IPS DF 4.7 (cell line): ENCODE measurements around the gene MUC12.
"Not testable (repeated sequence)": the region's sequence is repeated elsewhere in the genome, so short reads cannot be mapped to it uniquely, and the experiment has no call there.

ENCODE experiments used
- DNase-seq: peaks from one replicate; pipeline ENCODE4 v3.0.0-alpha.2; 2013; ENCODE audit warnings: low spot score; ENCODE audit errors: extremely low read depth

The MUC12 gene

DNA sequence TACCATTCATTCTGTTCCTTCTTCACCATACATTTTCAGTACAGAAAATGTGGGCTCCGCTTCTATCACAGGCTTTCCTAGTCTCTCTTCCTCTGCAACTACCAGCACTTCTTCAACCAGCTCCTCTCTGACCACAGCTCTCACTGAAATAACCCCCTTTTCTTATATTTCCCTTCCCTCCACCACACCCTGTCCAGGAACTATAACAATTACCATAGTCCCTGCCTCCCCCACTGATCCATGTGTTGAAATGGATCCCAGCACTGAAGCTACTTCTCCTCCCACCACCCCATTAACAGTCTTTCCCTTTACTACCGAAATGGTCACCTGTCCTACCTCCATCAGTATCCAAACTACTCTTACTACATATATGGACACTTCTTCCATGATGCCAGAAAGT, 9.5 kb upstream of the MUC12 start:
- no peak for DNase-seq

DNA sequence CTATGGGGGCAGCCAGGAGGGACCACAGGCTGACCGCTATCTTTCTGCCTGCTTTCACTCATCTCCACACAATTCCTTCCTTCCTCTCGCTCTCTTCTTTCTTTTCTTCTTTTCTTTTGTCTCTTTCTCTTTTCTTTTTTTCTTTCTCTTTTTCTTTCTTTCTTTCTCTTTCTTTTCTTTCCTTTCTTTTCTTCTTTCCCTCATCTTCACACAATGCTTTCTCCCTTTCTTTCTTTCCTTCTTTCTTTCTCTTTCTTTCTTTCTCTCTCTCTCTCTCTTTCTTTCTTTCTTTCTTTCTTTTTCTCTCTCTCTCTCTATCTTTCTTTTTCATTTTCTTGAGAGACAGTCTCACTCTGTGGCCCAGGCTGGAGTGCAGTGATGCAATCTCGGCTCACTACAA, 6.8 kb upstream of the MUC12 start:
- no peak for DNase-seq

DNA sequence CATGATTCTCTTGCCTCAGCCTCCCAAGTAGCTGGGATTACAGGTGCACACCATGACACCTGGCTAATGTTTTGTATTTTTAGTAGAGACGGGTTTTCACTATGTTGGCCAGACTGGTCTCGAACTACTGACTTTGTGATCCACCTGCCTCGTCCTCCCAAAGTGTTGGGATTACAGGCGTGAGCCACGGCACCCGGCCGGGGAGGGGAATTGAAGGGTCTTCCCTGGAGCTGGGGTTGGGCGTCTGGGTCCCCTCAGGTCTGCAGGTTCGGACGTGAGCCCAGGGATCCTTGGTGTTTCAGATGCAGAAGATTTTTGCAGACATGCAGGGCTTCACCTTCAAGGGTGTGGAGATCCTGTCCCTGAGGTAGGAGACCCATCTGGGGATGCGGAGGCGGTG, 6.0 kb upstream of the MUC12 start:
- DNase-seq, result no peak

DNA sequence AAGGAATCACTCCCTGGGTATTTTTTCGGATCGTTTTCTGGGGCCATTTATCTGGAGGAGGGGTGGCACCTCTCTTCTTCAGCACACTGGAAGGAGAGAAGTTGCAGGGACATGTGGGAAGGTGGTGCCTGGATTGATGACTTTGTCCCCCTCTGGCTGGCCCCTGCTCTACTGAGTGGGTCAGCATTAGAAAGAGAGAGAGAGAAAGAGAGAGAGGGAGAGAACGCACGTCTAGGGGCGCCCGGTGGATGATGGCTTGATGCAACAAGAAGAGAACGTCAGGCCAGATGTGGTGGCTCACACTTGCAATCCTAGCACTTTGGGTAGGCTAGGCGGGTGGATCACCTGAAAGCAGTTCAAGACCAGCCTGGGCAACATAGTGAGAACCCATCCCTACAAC, 5.5 kb upstream of the MUC12 start:
- DNase-seq, result no peak

DNA sequence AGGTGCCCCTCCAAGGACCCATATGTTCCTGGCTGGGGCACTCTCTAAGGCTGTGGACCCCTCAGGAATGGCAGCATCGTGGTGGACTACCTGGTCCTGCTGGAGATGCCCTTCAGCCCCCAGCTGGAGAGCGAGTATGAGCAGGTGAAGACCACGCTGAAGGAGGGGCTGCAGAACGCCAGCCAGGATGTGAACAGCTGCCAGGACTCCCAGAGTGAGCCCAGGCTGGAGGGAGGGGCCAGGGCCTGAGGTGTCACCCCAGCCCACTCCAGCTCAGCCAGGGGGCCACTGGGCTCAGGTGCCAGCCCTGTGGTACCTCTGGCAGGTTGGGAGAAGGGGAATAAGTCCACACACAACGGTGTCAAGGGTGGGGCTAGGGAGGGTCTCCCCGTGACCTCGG, 4.7 kb upstream of the MUC12 start:
- no peak for DNase-seq

DNA sequence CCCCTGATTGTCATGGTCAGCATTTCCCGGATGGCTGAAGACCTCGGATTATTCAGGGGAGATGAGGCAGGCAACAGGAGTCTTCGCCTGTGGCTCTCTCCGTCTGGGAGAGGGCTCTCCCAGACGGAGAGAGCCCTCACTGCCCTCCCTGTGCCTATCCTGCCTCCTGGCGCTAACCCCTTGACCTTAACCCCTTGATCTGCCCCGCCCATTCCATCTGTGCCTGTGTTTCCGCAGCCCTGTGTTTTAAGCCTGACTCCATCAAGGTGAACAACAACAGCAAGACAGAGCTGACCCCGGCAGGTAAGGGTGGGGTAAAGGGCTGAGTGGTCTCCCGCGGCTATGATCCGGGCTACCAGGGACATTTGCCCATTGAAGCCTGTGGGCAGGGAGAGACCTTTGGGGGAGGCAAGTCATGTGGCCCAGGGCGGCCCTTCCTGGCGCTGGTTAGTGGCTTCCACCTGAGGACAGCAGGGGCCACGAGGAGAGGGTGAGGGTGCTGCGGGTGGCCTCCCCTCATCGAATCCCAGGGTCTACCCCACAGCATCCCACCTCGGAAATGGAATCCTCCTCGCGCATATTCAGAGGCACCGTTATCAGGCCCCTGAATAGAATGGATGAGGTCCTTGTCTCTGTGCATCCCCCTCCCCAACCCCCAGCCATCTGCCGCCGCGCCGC, 4.2 kb upstream of the MUC12 start:
- DNase-seq, result no peak

DNA sequence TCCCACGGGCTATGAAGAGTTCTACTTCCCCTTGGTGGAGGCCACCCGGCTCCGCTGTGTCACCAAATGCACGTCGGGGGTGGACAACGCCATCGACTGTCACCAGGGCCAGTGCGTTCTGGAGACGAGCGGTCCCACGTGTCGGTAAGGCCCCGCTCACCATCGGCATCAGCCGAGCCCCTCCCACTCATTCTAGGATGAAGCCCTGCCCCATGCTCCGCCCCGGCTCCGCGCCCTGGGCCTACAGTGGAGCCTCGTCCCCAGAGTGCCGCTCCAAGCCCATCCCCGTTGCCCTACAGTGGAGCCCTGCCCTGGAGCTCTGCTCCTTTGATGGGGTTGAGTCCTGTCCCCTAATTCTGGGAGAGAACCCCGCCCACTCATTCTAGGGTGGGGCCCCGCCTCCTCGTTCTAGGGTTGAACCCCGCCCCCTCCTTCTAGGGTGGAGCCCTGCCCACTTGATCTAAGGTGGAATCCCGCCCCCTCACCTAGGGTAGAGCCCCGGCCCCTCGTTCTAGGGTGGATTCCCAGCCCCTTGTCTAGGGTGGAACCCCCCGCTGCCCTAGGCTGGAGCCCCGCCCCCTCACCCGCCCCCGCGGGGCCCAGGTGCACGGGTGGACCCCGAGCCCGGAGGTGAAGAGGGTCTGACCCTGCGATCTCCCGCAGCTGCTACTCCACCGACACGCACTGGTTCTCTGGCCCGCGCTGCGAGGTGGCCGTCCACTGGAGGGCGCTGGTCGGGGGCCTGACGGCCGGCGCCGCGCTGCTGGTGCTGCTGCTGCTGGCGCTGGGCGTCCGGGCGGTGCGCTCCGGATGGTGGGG, 3.4 kb upstream of the MUC12 start:
- DNase-seq, result peak; percentile 90

DNA sequence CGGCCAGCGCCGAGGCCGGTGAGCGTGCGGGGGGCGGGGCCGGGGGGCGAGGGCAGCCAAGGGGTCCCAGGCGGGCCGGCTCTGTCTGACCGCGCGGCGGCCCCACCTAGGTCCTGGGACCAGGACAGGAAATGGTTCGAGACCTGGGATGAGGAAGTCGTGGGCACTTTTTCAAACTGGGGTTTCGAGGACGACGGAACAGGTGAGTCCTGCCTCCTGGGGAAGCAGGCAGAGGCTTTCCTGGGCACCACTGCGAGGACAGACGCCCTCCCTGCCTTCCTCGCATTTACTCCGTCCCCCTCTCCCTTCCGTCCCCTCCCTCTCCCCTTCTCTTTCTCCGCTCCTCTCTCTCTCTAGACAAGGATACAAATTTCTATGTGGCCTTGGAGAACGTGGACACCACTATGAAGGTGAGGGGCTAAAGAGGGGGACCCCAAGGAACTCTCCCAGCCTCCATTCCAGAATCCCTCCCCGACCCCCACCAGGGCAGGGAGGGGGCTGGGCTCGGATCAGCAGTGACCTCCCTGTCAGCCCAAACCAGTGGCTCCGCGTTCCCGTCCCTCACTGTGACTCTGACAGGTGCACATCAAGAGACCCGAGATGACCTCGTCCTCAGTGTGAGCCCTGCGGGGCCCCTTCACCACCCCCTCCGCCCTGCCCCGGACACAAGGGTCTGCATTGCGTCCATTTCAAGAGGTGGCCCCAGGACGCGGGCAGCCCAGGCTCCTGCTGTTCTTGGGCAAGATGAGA, 2.6 kb upstream of the MUC12 start:
- DNase-seq, result no peak

DNA sequence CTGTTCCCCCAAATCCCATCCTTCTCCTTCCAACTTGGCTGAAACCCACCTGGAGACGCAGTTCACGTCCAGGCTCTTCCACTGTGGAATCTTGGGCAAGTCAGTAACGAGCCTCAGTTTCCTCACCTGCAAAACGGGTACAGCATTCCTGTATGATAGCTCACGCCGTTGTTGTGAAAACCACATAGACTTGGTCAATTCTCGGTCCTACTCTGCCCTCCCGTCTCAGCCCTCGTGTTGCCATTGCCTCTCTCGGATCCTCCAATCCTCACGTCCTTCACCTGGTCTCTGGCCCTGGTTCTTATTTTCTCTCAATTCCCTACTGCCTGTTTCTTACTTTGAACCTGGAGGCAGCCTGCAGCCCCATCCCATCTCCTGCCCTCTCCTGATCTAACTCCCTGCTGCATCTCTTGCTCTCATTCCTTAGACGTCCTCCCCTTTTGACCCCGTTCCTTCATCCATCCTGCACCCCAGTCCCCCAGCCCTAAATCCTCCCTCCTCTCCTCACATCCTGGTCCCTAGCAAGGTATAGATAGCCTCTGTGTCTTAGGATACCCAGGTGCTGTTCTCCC, 2.0 kb upstream of the MUC12 start:
- no peak for DNase-seq

DNA sequence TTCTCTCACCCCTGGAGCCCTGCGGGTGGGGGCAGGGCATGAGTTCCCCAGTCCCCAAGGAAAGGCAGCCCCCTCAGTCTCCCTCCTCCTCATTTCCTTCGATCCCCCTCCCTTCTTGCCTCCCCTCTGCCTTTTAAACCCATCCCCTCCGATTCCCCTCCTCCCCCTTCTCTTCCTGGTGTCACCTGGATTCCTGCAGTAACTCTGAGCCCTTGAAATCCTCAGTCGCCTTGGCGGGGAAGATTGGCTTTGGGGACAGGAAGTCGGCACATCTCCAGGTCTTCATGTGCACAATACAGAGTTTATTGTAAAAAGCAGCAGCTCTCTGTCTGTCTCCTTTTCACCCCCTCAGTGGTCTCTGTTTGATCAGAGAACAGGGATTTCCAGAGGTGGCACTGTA, 1.3 kb upstream of the MUC12 start:
- DNase-seq, result no peak

DNA sequence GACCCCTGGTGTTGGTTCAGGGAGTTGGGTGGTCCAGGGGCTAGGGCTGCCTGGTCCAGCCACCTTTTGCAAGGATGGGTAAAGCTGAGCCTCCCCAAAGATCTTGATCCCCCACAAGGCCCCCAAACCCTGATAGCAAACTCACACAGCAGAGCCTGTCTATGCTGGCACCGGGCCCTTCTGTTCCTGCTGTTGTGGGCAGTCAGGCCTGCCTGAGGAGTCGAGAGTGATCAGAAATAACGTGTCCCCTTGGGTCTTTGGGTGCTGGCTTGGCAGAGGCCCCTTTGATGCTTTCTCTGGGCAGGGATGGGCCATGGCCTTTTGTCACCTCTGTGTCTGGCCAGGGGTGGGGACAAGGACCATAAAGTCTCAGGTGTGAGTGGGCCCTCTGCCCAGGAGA, 715 bp upstream of the MUC12 start:
- no peak for DNase-seq

DNA sequence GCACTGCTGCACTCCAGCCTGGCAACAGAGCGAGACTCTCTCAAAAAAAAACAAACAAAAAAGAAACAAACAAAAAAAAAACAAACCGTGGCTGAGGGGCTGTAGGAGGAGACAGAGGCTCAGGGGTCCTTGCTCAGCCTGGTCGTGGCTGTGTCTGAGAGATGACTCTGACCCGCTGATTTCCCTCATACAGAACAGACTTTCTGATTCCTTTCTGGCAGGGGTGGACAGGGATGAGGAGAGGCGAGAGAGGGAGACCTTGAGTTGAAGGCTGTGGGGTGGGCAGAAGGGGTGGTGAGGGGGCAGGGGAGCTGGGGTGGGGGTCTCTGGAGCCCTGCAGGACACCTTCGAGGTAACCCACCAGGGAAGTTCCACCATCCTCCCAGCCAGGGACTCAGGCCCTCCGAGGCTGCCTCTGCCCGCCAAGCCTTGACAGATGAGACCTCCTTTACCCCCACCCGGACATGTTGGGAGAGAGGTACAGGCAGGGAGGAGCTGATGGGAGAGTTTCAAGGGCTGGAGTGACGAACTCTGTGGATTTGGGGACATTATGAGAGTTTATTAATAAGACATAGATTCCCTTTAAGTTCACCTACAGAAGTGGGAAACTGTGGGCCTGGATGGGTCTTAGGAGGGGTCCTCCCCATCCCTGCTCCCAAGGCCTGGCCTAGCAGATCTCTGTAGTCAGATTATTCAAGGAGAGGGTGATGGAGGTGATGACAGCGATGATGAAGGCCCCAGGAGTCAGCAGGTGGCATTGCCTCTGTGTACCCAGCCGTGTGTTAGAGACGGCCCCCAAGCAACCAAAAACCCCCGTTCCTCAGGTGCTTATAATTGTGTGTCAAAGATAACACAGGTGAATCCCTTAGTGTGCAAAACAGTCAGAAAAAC, 2.0 kb downstream of the MUC12 start:
- no peak for DNase-seq

DNA sequence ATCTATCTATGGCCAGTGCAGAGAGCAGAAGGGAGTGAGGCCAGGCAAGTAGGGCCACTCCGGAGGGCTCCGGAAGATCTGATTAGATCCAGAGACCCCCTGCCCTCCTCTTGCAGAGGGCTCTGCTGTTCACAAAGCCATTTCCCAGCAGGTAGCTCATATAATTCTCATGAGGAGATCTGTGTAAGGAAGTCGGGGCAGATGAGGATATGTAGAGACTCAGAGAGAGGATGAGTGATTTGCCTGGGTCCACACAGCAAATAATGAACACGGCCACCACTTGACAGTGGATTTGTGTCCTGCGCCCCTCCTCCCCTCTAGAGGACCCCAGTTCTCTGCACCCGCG, 2.6 kb downstream of the MUC12 start:
- DNase-seq, result no peak

DNA sequence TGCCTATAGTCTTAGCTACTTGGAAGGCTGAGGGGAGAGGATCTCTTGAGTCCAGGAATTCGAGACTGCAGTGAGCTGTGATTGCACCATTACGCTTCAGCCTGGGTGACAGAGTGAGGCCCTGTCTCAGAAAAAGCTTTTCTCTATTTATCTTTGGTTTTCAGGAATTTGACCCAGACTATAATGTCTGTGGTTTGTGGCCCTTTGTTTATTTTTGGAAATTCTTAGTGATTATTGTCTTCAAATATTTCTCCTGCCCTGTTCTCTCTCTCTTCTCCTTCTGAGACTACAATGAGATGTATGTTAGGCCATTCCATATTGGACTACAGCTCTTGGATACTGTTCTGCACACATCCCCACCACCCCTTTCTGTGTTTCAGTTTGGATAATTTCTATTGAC, 4.7 kb downstream of the MUC12 start:
- DNase-seq, result no peak

DNA sequence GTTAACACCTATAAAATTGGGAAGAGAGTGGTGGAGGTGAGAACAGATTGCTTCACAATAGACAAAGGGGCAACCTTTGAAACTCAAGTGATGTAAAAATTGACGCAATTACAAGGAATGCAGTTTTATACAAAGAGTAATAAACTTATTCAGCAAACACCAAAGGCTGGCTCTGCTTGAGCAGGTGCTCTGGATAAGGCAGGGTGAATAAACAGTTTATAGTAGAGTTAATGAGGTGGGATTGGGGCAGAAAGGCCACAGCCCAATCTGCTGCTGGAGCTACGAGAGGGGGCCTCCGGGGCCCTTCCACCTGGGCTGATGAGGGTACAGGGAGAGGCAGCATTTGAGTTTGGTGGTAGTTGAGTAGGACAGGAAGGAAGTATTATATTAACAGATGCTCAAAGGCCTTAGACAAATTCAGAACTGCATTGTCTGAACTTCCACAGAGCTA, 6.0 kb downstream of the MUC12 start:
- no peak for DNase-seq

DNA sequence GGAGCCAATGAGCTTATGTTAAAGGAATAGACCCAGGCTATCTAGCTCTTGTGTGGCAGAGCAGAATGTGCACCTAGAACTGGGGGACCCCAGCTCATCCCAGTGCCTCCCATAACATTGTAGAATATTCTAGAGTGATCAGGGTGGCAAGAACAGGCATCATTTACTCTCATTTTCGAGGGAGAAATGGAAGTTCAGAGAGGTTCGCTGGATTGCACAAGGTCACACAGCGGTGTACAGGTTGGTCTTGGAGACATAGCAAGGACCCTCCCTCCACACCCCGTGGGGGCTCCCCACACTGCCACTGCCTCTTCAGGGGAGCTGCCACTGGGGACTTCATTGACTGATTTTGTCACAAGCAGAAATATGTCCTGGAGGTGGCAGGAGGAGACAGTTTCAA, 8.9 kb downstream of the MUC12 start:
- no peak for DNase-seq

DNA sequence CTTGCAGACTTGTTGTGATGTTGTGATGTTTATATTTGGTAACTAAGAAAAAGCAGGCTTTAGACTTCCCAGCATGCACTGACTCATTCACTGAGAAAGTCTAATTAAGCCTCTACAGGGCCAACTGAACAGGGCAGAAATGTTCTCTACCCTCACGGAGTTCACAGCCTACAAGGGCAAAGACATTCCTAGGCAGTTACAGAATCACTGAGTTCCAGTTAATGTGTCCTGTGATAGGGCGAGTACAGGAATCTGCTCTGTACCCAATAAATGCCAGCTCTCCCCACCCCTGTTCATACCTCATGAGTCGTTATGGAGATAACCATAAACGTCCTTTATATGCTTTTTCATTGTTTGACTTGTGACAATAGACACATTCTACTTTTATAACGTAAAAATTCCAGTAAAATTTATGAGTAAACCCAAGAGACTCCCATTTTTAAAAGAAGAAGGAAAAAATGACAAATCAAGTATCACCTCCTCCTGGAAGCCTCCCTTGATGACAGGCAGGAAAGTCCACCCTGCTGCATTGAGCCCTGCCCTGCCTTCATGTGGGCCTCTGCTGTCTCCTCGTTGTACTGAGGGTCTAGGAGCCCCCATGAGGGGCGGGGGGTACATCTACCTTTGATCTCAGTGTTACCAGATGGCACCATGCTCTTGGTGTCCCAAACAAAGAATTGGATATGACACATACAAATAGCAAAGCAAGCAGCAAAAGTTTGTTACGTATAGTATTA, 14.3 kb downstream of the MUC12 start:
- no peak for DNase-seq

DNA sequence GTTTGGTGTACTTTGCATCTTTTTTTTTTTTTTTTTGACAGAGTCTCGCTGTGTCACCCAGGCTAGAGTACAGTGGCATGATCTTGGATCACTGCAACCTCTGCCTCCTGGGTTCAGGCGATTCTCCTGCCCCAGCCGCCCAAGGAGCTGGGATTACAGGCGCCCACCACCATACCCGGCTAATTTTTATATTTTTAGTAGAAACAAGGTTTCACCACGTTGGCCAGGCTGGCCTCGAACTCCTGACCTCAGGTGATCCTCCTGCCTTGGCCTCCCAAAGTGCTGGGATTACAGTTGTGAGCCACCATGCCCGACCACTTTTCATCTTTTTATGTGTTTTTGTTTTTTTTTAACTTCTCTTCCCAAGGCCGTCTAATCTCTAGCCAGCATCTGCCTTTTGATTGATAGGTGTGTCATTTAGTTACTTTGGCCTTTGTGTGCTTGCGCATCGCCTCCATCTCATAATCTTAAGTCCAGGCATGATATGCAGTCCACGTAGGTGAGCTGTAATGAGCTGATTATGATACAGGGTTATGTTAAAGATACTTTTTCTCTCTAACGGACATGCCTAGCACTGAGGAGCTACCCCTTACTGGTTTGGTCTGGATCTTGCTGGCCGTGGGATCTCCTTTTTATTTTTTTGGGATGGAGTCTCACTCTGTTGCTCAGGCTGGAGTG, 15.0 kb downstream of the MUC12 start:
- DNase-seq, result not testable (repeated sequence)

DNA sequence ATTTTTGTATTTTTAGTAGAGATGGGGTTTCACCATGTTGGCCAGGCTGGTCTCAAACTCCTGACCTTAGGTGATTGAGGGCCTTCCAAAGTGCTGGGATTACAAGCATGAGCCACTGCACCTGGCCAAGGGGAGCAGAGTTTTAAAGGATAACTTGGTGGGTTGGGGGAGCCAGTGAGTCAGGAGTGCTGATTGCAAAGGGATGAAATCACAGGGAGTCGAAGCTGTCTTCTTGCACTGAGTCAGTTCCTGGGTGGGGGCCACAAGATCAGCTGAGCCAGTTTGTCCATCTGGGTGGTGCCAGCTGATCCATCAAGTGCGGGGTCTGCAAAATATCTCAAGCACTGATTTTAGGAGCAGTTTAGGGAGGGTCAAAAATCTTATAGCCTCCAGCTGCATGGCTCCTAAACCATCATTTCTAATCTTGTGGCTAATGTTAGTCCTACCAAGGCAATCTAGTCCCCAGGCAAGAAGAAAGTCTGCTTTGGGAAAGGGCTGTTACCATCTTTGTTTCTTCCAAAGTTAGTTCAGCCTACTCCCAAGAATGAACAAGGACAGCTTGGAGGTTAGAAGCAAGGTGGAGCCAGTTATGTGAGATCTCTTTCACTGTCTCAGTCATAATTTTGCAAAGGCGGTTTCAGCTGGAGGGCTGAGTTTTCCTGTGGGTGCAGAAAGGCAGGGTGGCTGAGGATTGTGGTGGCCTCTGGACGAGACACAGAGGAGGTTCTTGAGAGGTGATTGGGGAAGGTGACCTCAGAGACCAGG, 15.8 kb downstream of the MUC12 start:
- DNase-seq, result not testable (repeated sequence)
